IPS DF 4.7 (cell line): ENCODE results near the gene CTIF.

ENCODE experiments used
- DNase-seq: peaks from one replicate; pipeline ENCODE4 v3.0.0-alpha.2; 2013; ENCODE audit warnings: low spot score; ENCODE audit errors: extremely low read depth

The CTIF gene

GRCh38 chr18:48843596-48843995 lies 304.8 kb downstream of the CTIF start:
- DNase-seq = no peak

DNA sequence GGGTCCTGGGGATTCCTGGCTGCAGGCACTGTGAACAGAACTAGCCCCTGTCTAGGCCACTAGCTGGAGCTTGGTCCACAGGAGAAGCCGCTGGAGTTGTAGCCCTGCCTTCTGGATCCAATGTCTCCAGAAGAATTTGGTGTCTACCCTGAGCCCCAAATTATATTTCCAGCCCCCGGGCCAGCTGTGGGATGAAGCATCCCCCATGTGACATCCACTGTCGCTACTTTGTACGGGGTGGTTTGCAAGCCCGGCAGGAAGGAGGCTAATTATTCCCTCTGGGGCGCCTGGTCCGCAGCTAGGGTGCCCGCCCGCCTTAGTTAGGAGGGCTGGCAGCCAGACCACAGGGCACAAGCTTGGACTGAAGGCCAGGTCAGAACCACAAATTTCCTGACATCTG lies 305.4 kb downstream of the CTIF start:
- no peak for DNase-seq

DNA sequence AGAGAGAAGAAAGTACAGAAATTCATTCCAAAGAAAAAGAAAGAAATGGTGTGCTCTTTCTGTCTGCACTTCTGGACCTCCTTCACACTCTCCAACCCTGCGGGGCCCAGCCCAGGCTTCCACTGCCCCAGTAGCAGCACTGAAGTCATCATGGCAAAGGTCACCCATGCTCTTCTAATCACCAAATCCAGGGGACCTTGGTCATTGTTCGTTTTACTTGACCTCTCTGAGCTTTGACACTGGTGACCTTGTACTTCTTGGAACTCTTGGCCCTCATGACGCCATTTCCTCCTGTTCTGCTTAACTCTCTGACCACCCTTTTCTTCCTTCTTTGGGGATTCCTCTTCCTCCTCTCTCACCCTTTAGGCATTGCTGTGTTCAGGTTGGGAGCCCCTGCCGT lies 306.3 kb downstream of the CTIF start:
- DNase-seq = no peak

DNA sequence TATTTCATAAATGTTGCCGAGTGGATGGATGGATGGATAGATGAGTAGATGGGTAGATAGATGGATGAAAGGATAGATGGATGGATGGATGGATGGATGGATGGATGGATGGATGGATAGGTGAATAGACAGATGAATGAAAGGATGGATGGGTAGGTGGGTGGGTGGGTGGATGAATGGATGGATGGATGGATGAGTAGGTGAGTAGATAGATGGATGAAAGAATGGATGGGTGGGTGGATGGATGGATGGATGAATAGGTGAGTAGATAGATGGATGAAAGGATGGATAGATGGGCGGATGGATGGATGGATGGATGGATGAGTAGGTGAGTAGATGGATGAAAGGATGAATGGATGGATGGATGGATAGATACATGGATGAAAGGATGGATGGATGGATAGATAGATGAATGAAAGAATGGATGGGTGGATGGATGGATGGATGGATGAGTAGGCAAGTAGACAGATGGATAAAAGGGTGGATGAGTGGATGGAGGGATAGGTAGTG lies 307.6 kb downstream of the CTIF start:
- no peak for DNase-seq

GRCh38 chr18:48847807-48848486 lies 309.1 kb downstream of the CTIF start:
- no peak for DNase-seq

GRCh38 chr18:48848641-48849143 lies 309.9 kb downstream of the CTIF start:
- DNase-seq = no peak

DNA sequence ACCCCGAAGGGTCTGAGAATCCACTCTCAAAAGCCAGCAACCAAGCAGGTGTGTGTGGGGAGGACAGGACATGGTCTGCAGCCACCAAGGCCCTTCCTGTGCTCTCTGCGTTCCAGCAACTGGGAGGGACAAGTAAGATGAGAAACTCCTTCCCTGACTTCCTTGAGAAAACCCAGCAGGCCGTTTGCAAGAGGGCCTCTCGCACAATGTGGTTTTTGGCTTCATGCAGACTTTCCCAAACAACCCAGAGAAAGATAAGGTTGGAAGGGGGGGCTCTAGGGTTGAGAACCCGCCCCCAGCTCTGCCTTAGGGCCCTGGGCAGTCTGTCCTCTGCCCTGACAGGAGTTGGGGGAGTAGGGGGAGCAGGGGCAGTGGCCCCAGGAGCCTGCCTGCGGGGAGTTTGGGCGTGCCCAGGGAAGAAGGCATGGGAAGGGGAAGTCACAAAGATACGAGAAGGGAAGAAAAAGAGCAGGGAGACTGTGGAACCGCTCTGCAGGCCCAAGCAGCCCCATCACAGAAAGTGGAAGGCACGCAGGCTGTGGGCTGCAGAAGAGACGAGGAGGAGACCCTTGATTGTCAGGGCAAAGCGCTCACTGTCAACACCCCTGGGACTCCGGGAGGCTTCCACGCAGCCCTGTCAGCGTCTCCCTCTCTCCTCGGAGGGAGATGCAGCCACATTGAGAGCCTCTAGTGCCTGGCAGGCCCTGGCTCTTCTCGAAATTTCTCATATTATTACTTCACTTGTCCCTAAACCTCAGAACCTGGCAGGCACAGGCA lies 312.2 kb downstream of the CTIF start:
- DNase-seq = no peak

DNA sequence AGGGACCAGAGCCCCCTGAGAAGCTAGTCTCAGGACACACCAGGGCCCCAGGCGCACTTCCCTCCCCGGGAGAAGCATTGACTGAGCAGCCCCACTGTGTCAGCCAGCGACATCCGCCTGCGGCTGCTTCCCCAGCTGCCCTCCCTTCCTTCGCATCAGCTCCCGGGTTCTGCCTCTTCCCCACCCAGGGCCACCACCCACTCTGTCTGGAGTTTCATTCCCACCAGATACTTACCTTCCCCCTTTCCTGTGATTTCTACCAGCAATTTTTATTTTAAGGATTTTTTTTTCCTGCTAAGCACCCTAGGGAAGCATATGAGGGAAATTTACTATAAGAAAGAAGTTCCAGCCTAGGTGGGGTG lies 312.7 kb downstream of the CTIF start:
- no peak for DNase-seq

DNA sequence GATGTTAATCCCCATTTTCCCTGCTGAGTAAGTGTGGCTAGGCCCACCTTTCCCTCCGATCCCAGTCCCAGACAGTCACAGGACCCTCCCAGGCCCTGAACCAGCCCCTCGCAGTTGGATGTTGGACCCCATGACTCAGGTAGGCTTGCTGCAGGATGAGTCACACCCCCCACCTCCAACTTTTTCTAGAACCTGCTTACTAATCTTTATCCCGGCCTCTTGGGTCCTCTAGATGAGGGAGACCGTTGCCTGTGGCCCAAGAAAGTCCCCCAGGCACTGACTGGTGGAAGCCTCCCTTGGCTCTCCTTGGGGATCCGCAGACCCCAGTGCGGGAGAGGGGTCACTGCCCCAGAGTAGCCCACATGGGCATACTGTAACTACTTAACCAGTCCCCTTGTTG lies 313.5 kb downstream of the CTIF start:
- DNase-seq = no peak

- DNase-seq = no peak
Measured at GRCh38 chr18:48852794-48853193, 314.0 kb downstream of the CTIF start.

GRCh38 chr18:48853588-48853987 lies 314.8 kb downstream of the CTIF start:
- no peak for DNase-seq

GRCh38 chr18:48854780-48855179 lies 315.9 kb downstream of the CTIF start:
- no peak for DNase-seq

DNA sequence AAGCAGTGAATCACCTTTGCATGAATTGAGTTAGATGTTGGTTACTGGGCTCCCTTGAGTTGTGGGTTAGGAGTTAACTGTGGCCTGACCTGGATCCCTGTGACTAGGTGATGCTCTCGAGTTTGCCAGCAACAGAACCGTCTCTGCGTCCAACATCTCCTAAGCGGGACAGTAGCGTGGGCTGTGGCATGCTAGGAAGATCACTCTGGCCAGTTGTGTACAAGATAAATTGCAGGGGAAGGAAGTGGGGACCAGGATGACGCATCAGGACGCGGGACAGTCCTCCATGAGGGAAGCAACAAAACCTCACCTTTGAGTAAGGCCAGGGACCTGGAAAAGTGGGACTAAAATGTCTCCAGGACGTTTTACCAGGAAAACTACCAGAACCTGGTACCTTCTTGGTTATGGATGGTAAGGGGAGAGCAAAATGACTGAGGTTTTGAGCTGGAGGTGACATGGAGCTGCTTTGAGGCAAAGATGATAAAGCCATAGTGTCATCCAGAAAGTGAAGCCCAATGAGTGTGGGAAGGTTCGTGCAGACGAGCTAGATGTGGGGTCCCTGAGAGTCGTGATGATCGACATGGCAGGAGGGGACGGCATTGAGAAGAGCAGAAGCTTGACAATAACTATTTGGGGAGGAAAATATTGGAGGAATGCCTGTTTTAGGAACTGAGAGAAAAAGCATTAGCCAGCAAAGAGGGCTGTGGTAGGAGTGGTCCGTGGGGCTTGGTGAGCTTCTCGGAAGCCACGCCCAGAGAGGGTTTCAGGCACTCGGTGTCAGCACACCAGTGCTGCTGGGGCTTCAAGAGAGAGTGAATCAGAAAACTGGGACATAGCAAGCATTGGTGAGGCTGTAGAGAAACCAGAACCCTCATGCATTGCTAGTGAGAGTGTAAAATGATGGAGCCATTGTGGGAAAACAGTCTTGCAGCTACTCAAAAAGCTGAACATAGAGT lies 316.9 kb downstream of the CTIF start:
- DNase-seq = no peak

GRCh38 chr18:48857023-48857694 lies 318.3 kb downstream of the CTIF start:
- DNase-seq = no peak

DNA sequence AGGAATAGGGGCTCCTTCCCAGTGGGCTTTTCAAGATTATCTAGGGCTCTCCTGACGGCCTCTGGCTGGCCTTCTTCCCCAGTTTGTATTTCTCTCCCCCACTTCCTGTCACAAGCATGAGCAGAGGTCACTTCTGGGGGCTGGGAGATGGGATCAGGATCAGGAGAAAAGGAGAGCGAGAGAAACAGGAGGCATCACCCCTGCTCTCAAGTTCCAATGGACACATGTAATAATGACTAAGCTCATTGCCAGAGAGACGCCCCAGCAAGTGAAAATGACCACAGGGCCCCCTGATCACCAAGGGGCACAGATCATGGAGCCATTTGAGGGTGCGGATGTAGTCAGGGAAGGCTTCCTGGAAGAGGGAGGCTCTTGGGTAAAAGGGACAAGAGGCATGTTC lies 319.8 kb downstream of the CTIF start:
- no peak for DNase-seq

- DNase-seq = no peak
Measured at GRCh38 chr18:48859311-48860268, 320.8 kb downstream of the CTIF start.

GRCh38 chr18:48860269-48861180 lies 321.7 kb downstream of the CTIF start:
- DNase-seq = no peak

DNA sequence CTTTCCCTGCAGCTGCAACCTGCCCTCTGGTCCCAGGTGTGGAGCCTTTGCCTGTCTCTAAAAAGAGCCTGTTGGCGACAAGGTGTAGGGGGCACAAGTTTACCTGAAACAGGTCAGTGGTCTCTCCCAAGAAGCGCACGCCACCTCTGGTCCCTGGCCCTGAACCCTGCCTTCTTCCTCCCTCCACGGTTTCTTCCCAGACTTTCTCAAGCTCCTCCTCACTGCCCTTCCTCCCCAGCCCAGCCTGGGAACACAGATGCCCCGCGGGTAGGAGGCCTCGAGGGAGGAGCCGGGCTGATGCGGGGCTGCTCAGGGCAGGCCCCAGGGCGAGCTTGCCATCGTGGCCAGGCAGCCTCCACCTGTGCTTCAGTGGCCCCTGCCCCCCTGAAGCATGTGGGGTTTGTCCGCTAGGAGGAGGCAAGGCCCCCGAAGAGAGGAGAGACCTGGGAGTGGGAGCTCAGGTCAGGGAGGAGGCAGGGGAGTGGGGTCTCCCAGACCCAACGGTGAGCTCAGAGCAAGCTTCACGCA lies 322.4 kb downstream of the CTIF start:
- no peak for DNase-seq

DNA sequence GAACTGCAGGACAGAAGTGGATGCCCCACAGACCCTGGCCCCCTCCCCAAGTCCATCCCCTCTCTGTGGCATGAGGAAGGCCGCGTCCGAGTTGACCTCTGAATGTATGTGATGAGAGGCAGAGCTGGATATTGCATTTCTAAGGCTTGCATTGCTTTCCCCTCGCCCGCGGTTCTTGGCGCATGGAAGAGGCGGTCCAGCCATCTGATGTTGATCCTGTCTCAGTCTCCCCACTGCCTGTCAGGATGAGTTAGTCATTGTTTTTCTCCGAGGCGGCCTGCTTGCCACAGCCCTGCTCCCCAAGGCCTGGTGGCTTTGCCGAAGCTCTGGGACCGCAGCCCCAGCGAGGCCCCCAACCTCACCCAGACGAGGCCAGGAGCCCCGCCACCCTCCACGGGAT lies 323.3 kb downstream of the CTIF start:
- no peak for DNase-seq
